Small intestine (tissue), 7 donors: ENCODE measurements around the gene CTNNA3. TPM values are rescaled to one million over a fixed set of nuclear protein-coding genes. Genes with fewer than 3 reads are reported as not detected.

Source experiments
- DNase-seq, 2 donors: peaks; one replicate each; pipeline versions ENCODE4 v3.0.0 to v3.0.0-alpha.2; 2013
- FAIRE-seq: peaks from 2 replicates; lab custom pipeline; 2012; peaks lifted over from hg19 to GRCh38; lab: Jason Lieb, UNC
- H3K27ac ChIP-seq, 3 donors: one replicate each; pipeline ENCODE4 v1.5.1; 2013; ENCODE audit warnings: low read length in 2 of 3, mild to moderate bottlenecking in 2 of 3, control low read depth in 1 of 3, inconsistent platforms in 1 of 3, low read depth in 1 of 3, moderate library complexity in 1 of 3
- H3K27me3 ChIP-seq, 3 donors: one replicate each; pipeline ENCODE4 v1.6.1; 2013; ENCODE audit warnings: low read length in 3 of 3, inconsistent platforms in 1 of 3; ENCODE audit not compliant: control insufficient read depth in 3 of 3, insufficient read depth in 3 of 3
- H3K36me3 ChIP-seq, 3 donors: one replicate each; pipeline ENCODE4 v1.6.1; 2013; ENCODE audit warnings: low read length in 3 of 3, inconsistent platforms in 1 of 3, low read depth in 1 of 3, mild to moderate bottlenecking in 1 of 3, moderate library complexity in 1 of 3; ENCODE audit not compliant: control insufficient read depth in 3 of 3, insufficient read depth in 2 of 3
- H3K4me1 ChIP-seq, 3 donors: one replicate each; pipeline ENCODE4 v1.6.1; 2013; ENCODE audit warnings: low read length in 2 of 3, inconsistent platforms in 1 of 3, low read depth in 1 of 3, mild to moderate bottlenecking in 1 of 3, moderate library complexity in 1 of 3; ENCODE audit not compliant: control insufficient read depth in 3 of 3, insufficient read depth in 2 of 3
- H3K4me3 ChIP-seq, 3 donors: one replicate each; pipeline ENCODE4 v1.5.1; 2013; ENCODE audit warnings: low read length in 3 of 3, control low read depth in 1 of 3, inconsistent platforms in 1 of 3, low read depth in 1 of 3, mild to moderate bottlenecking in 1 of 3, moderate library complexity in 1 of 3
- H3K9me3 ChIP-seq, 2 donors: one replicate each; pipeline ENCODE4 v1.6.1; 2013; ENCODE audit warnings: low read depth in 1 of 2, low read length in 1 of 2; ENCODE audit not compliant: control insufficient read depth in 2 of 2, insufficient read depth in 1 of 2
- WGBS, 3 donors: extraction: QIAGEN DNeasy Blood & Tissue Kit; methylation state at CpG; one replicate each; pipeline ENCODE4 v1.1.7; 2013; 5-methylcytosine and 5-hydroxymethylcytosine counted together
- polyA plus RNA-seq, 4 donors: library from polyadenylated mRNA; stranded (reverse) in 3 of 4; unstranded in 1 of 4; fragments of 200-250 nt in 3 of 4; fragments of 120-200 nt in 1 of 4; gene quantifications; one replicate each; pipeline versions ENCODE4 v1.2.1 to v1.2.3, GENCODE V29; 2013
- donor health status: healthy with polysubstance abuse.
- donor health status: control.
- donor health status: control.
- donor health status: Bipolar disorder and iron deficiency.
- donor health status: healthy.

The CTNNA3 gene
- polyA plus RNA-seq, 4 donors = 0.24 to 0.38 TPM; not detected in 2

DNA sequence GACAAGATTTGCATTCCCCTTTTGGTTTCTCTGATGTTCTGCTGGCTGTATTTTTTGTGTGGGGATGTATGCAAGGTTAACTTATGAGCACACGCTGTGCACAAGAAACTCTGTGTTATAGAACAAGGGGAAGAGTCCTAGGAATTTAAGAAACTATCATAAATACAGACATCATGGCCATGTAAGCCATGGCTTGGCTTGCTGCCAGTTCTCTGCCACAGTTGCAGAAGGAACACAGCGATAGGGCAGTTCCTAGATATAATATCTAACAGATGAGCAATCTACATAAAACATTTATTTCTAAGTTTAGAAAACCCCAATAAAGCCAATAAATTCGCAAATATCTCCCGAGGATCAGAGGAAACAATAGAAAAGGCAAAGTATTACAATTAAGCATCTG, 616.9 kb downstream of the CTNNA3 start:
- Histone ChIP-seq H3K27me3 (peaks cover 0 to 1% (median 0%) of the 10 kb centered on the region in 3 donors), H3K27ac (no peak overlapping the region), H3K4me1 (peaks cover 0 to 11% (median 0%) of the 10 kb centered on the region in 3 donors), H3K36me3 (no peaks in the 10 kb centered on the region), H3K4me3 (no peak overlapping the region), H3K9me3 (no peaks in the 10 kb centered on the region)
- no peak for FAIRE-seq
- 19 to 33% (median 25%) methylated on average over 4 of the region's 4 CpGs for WGBS, 3 donors
- DNase-seq = peak in 1 of 2 donors; percentile 15

DNA sequence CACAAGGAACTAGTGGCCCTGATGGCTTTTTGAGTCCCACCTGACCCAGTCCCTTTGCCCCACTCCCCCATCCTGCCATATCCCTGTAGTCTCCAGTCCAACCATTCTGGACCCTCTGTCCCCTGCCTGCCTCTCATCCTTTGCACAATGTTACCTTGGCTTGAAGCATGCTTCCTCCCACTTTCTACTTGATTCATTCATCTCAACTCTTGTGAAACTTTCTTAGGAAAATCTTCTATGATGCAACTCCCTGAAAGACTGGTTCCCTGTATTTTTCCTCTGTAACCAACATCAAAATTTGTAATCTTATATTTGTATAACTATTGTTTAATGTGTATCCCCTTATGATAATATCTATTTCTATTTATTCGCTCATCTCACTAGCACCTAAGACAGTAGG, 618.6 kb downstream of the CTNNA3 start:
- DNase-seq (no peak), FAIRE-seq (no peak)
- Histone ChIP-seq H3K9me3 (no peaks in the 10 kb centered on the region), H3K27ac (no peak overlapping the region), H3K36me3 (no peaks in the 10 kb centered on the region), H3K4me3 (no peak overlapping the region), H3K4me1 (peaks cover 0 to 11% (median 0%) of the 10 kb centered on the region in 3 donors), H3K27me3 (peaks cover 0 to 1% (median 0%) of the 10 kb centered on the region in 3 donors)
- WGBS, 3 donors = 92 to 100% (median 95%) methylated on average over 1 of the region's 1 CpG

DNA sequence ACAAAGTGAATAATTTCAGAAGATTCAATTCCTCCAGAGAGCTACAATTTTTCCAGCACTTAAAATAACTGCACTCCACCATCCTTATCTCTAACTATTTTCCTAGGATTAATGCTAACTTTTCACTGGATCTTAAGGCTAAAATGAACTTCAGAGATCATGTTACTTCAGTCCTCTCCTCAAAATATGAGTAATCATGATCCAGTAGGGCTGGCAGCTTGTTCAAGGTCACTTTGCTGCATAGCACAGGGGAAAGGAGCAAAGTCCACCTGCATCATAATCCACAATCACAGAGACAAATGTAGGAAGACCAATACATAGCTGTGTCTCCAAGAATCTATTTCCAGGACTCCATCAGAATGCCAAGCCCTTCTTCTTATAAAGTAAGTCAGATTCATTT, 619.9 kb downstream of the CTNNA3 start:
- H3K4me1 ChIP-seq = peaks cover 0 to 11% (median 0%) of the 10 kb centered on the region in 3 donors
- no peak overlapping the region for H3K4me3 ChIP-seq
- FAIRE-seq (no peak), DNase-seq (peak; percentile 2 to 50)
- no peaks in the 10 kb centered on the region for H3K9me3 ChIP-seq
- H3K36me3 ChIP-seq = no peaks in the 10 kb centered on the region
- H3K27ac ChIP-seq = no peak overlapping the region
- H3K27me3 ChIP-seq = peaks cover 0 to 1% (median 0%) of the 10 kb centered on the region in 3 donors

DNA sequence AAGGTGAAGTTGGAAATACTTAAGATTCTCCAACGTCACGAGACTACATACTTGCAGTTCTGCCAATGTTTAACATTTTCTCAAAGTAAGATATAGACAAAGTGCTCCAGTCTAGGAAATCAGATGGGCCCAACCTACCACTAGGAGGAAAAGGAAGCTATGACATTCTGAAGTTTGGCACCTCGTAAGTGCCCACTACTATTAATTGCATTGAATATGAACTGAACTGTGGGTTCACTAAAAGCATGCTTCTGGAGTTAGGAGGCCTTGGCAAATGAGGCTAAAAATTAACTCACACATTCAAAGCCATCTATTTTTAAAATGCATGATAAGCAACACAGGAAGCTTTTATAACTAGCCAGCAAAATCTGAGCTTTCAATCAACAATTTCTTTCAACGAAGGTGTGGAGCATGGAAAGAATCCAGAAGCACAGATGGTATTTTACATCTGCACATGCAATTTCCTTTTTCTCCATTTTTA, 620.5 kb downstream of the CTNNA3 start:
- no peak overlapping the region for H3K4me3 ChIP-seq
- peak in 1 of 2 donors; percentile 36 for DNase-seq
- no peak overlapping the region for H3K27ac ChIP-seq
- H3K27me3 ChIP-seq = peaks cover 0 to 1% (median 0%) of the 10 kb centered on the region in 3 donors
- WGBS, 3 donors = 11 to 49% (median 20%) methylated on average over 4 of the region's 4 CpGs
- H3K36me3 ChIP-seq = no peaks in the 10 kb centered on the region
- no peaks in the 10 kb centered on the region for H3K9me3 ChIP-seq
- FAIRE-seq = no peak
- H3K4me1 ChIP-seq = peaks cover 0 to 11% (median 0%) of the 10 kb centered on the region in 3 donors

GRCh38 chr10:67072654-67073053, 623.3 kb downstream of the CTNNA3 start:
- H3K27ac ChIP-seq = no peak overlapping the region
- H3K9me3 ChIP-seq = no peaks in the 10 kb centered on the region
- WGBS, 3 donors = 83 to 91% (median 88%) methylated on average over 1 of the region's 1 CpG
- H3K4me3 ChIP-seq = no peak overlapping the region
- no peaks in the 10 kb centered on the region for H3K27me3 ChIP-seq
- H3K4me1 ChIP-seq = peaks cover 0 to 11% (median 0%) of the 10 kb centered on the region in 3 donors
- no peaks in the 10 kb centered on the region for H3K36me3 ChIP-seq
- no peak for FAIRE-seq
- no peak for DNase-seq

DNA sequence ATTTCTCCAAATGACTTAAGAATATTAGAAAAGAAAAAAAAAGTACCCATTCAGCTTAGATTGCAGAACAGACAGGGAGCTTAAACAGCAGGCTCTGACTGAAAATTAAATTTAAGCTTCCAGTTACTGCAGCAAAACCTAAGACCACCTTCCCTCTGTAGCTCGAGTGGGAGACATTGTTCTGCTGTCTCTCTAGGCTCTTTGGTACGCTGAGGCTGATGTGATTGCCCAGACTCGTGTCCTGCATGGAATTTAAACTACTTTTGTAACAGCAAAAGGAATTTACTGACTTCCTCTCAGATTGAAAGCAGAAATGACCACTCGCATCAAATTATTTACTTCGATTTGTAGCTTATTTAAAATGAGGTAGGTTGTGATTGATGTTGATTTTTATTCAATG, 645.6 kb downstream of the CTNNA3 start:
- 53 to 56% (median 54%) methylated on average over 5 of the region's 5 CpGs for whole genome bisulfite sequencing, 3 donors
- no peak for FAIRE-seq

GRCh38 chr10:67049988-67050387, 646.0 kb downstream of the CTNNA3 start:
- Histone ChIP-seq H3K9me3 (no peaks in the 10 kb centered on the region), H3K36me3 (no peaks in the 10 kb centered on the region), H3K4me1 (no peaks in the 10 kb centered on the region), H3K27ac (no peak overlapping the region), H3K27me3 (peaks cover 0 to 2% (median 0%) of the 10 kb centered on the region in 3 donors), H3K4me3 (no peak overlapping the region)
- DNase-seq (no peak), FAIRE-seq (no peak)
- 81 to 88% (median 84%) methylated on average over 3 of the region's 3 CpGs for WGBS, 3 donors

More for the DNA sequence above, 645.6 kb downstream of the CTNNA3 start:
- H3K4me3 ChIP-seq = no peak overlapping the region
- H3K27ac ChIP-seq = no peak overlapping the region
- H3K9me3 ChIP-seq = no peaks in the 10 kb centered on the region
- H3K27me3 ChIP-seq = peaks cover 0 to 1% (median 0%) of the 10 kb centered on the region in 3 donors
- H3K36me3 ChIP-seq = no peaks in the 10 kb centered on the region
- H3K4me1 ChIP-seq = no peaks in the 10 kb centered on the region
- no peak for DNase-seq

DNA sequence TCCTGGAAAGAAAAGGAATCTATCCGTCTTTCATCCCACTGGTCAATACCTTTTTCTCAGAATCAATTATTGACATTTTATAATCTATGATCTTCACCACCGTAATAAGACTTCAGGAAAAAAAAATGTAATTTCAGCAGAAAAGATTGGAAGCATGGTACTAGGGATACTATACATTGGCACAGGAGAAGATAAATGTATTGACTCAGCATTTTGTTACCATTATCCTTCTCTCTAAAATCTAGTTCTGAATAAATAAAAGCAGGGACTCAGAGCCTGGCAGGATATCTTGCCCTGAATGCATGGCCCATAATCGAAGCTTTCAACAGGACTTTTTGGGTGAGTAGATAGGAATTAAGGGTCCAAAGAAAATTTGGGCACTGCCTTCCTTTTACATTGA, 649.5 kb downstream of the CTNNA3 start:
- H3K27ac ChIP-seq = no peak overlapping the region
- no peaks in the 10 kb centered on the region for H3K36me3 ChIP-seq
- 39 to 77% (median 51%) methylated on average over 3 of the region's 3 CpGs for WGBS, 3 donors
- no peak overlapping the region for H3K4me3 ChIP-seq
- H3K4me1 ChIP-seq = no peaks in the 10 kb centered on the region
- FAIRE-seq (no peak), DNase-seq (no peak)
- peaks cover 0 to 2% (median 0%) of the 10 kb centered on the region in 3 donors for H3K27me3 ChIP-seq
- no peaks in the 10 kb centered on the region for H3K9me3 ChIP-seq

DNA sequence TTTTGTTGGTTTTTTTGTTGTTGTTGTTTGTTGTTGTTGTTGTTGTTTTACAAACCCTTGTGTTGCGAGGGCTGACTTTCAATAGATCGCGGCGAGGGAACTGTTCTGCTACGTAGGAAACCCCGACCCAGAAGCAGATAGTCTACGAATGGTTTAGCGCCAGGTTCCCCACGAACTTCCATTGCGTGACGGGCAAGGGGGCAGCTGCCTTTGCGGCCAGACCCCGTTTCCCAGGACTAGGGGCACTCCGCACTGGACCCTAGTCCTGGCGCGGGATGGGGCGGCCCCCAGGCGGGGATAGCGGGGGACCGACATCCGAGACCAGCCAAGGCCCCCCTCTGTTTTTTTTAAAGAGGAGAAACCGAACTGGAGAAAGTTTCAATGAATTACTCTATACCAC, 650.6 kb downstream of the CTNNA3 start:
- 92 to 94% (median 93%) methylated on average over 22 of the region's 22 CpGs for WGBS, 3 donors
- H3K36me3 ChIP-seq = no peaks in the 10 kb centered on the region
- H3K9me3 ChIP-seq = no peaks in the 10 kb centered on the region
- H3K4me3 ChIP-seq = no peak overlapping the region
- H3K27ac ChIP-seq = no peak overlapping the region
- no peak for FAIRE-seq
- peaks cover 0 to 2% (median 0%) of the 10 kb centered on the region in 3 donors for H3K27me3 ChIP-seq
- H3K4me1 ChIP-seq = no peaks in the 10 kb centered on the region
- DNase-seq = no peak
